ENCODE data around the gene ERV3-1.
"Not testable (repeated sequence)": the region's sequence is repeated elsewhere in the genome, so short reads cannot be mapped to it uniquely, and the experiment has no call there.

Gene ERV3-1

DNA sequence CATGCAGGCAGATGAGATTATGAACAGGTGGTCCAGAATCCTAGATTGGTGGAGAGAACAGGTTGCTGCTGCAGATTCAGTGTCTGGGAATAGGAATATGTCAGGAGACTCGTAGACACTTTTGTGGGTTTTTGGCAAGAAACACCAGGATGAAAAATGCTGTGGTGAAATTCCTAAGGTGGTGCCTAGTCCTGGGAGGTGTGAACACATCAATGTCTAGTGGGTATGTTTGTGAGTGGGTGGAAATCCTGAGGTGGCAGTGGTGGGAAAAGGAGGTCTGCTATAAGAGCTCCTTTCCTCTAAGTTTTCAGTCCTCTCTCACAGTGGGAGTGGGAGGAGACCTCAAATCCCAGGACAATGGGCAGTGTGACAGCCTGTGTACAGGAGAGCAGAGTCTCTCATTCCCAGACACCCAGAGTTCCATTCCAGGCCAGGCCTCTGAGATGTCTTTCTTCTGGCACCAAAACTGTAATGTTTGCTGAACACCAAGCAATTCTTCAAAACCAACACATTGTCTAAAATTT, 5.1 kb downstream of the ERV3-1 start:
- DNase-seq, result no peak

DNA sequence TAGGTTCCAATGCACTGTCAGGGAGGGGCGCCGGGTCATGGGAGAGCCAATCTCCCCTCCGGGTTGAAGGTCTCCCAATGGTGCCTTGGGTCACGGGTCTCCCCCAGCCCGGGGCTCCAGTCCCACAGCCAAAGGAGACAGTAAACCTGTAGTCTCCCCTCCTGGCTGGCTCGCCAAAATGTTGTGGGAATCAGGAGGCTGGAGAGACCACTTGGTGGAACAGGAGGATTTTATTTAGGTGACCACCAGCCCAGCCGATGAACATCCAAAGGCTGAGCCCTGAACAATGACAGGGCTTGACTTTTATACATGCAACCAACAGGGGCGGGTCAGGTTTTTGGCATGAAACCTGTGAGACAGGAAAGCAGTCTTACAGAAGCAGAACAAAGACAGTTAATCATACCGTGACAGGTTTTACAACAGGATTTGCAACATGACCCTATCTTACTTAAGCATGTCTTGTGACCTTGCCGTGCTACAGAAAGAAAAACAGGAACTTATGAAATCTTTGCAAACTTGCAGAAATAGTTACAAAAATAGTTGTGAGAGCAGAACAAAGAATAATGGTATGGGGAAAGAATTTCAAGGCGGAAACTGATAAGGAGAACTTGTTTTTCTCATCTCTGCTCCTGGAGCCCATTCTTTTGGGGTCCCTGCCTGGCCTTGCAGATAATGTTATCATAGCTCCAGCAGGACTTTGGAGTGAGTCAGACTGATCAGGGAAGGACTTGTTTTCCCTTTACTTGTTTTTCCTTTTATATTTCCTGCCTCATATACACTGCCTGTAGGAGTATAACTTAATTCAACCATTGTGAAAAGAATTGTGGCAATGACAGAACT, 7.1 kb downstream of the ERV3-1 start:
- no peak for DNase-seq

DNA sequence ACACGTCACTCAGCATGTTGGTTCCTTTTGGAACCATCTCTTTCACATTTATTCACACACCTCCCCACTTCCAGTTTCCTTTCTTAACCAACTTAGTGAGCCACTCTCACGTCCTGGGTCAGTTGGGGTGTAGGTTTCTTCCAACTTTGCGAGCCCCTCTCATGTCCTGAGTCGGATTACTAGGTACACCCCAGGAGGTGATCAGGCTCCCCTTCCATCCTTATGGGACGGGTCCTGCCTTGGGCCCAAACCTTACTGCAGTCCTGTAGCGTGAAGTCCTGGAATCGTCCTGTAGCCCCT, 7.7 kb downstream of the ERV3-1 start:
- no peak for DNase-seq

DNA sequence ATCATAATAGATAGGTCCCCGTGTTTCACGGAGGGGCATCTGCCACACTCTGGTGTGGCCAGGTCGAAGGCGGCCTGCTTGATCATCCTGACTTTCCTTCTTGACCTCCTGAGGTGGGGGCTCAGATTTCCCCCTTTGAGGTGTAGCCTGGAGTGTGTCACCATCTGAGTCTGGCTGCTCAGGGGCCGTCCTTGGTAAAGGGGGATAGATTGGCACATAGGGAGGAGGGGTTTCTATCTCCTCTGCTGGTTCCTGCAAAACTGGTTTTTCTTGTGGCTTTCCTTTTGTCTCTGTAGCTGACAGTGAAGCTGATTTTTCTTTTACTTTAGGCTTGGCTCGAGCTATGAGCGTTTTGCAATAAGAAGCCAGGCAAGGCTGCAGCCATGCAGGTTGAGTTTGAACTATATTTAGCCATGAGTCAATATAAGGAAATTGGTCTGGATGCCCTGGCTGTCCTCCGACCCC, 8.5 kb downstream of the ERV3-1 start:
- no peak for DNase-seq

DNA sequence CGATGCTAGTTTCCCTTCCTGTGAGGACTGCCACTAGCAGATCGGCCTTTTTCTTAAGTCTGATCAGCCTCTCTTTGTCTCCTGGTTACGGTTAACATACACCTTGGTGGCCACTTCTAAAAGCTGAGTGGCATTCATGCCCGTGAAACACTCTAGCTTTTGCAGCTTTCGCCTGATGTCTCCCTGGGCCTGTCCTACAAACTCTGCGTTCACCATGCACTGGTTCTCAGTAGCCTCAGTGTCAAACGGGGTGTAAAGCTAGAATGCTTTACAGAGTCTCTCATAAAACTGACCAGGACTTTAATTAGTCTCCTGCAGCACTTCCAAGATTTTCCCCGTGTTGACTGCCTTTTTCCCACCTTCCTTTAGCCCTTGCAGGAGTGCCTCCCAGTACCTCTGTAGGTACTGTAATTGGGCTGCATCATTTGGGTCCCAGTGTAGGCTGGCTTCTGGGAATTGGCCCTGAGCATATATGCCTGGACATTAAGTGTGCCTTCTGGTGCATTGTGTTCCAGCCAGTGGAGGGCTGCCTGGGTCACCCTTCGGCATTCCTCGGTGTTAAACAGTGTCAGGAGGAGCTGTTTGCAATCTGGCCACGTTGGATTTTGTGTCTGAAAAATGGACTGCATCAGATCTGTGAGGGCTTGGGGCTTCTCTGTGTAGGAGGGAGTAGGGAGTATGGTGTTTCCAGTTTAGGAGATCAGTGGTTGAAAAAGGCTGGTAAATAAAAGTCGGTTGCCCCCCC, 9.2 kb downstream of the ERV3-1 start:
- no peak for DNase-seq

DNA sequence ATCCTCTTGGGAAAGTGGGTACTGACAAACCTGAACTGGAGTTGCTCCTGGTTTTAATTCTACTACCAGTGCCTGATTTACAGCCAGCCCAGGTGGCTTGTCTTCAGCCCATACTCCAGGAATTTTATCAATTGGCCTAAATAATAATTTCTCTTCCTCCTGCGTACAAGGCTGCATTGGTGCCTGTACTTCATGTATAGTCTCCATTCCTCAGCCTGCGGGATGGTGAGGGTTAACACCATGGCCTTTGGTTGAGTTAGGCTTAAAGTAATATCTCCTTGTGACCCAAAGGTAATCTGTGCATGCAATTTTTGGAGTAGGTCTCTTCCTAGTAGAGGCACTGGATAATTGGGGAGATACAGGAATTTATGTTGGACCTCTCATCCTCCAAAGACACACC, 10.2 kb downstream of the ERV3-1 start:
- no peak for DNase-seq

DNA sequence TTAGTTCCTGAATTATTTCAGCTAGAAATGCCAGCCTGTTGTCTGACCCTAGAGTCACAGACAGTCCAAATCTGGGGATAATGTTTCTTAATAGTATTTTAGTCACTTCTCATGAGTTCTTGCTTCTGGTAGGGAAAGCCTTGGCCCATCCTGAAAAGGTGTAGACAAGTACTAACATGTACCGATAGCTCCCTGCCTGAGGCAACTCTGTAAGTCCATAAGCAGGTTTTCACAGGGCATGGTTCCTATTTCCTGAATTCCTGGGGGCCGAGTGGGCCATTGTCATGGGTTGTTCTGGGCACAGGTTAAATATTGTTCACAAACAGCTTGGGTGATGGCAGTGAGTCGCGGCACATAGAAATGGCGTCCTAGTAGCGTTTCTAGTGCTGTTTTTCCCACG, 12.6 kb downstream of the ERV3-1 start:
- no peak for DNase-seq

DNA sequence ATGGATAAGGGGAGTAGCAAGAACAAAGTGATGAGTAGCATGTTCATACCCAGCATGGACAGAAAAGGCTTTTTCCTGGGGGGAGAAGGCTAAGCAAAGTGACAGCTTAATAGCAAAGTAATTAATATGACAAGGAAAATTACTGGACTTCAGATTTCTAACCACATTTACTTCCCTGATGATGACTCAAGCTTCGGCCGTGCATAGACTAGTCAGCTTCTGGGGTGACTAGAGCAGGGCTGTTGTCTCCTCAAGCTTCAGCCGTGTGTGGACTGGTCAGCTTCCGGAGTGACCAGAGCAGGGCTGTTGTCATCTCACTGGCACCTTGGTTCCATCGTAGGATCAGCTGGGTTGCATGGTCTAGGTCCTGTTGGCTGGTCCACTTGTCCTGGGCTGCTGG, 13.5 kb downstream of the ERV3-1 start:
- no peak for DNase-seq

DNA sequence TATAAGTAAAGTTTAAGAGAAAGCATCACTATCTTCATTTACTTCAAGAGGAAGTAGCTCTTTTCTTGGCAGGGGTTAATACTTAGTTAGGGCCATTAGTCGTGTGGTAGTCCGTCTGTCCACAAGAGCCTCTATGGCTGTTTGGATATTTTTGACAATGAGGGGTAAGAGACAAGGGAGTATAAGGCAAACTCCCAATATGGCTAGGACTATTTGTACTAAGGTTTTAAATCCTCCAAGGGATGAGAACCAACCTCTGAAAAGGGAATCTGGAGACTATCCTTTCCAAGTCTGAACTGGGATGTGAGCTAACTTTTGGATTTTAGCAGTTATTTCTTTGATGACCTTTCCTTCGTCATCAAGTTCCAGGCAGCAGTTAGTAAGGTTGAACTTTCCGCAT, 15.6 kb downstream of the ERV3-1 start, which contains the start of gene ZNF117:
Gene ZNF117 (minus strand): TSS at position 101 of the 400 bp plus-strand sequence.
- no peak for DNase-seq

DNA sequence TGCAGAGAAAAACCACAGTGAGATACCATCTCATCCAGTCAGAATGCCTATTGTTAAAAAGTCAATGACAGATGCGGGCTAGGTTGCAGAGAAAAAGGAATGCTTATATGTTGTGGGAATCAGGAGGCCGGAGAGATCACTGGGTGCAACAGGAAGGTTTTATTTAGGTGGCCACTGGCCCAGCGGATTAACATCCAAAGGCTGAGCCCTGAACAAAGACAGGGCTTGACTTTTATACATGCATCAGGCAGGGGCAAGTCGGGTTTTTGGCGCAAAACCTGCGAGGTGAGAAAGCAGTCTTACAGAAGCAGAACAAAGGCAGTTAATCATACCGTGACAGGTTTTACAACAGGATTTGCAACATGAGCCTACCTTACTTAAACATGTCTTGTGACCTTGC, 16.3 kb downstream of the ERV3-1 start:
- DNase-seq, result no peak

DNA sequence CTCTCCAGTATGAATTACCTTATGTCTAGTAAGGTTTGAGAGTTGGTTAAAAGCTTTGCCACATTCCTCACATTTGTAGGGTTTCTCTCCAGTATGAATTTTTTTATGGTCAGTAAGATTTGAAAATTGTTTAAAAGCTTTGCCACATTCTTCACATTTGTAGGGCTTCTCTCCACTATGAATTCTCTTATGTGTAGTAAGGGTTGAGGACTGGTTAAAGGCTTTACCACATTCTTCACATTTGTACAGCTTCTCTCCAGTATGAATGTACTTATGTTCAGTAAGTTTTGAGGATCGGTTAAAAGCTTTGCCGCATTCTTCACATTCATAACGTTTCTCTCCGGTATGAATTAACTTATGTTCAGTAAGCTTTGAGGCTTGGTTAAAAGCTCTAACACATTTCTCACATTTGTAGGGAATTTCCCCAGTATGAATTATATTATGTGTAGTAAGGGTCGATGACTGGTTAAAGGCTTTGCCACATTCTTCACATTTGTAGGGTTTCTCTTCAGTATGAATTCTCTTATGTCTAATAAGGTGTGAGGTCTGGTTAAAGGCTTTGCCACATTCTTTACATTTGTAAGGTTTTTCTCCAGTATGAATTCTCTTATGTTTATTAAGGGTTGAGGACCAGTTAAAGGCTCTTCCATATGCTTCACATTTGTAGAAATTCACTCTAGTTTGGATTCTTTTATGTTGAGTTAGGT, 27.8 kb downstream of the ERV3-1 start:
- DNase-seq, result no peak

DNA sequence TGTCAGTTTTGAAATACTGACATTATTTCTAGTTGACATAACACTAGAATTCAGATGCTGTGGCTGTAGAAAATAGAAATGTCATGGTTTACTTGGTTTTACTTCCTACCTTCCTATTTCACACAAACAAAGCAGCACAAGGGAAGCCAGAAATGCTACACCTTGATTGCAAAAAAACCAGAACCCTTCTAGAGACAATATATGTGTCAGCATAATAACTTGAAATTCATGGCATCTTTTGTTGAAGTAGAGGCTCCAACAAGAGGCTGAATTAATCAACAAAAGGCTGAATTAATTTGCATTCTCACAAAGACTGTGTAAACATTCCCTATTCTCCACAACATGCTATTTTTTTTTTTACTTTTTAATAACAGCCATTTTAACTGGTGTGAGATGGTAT, 40.9 kb downstream of the ERV3-1 start:
- DNase-seq, result no peak

DNA sequence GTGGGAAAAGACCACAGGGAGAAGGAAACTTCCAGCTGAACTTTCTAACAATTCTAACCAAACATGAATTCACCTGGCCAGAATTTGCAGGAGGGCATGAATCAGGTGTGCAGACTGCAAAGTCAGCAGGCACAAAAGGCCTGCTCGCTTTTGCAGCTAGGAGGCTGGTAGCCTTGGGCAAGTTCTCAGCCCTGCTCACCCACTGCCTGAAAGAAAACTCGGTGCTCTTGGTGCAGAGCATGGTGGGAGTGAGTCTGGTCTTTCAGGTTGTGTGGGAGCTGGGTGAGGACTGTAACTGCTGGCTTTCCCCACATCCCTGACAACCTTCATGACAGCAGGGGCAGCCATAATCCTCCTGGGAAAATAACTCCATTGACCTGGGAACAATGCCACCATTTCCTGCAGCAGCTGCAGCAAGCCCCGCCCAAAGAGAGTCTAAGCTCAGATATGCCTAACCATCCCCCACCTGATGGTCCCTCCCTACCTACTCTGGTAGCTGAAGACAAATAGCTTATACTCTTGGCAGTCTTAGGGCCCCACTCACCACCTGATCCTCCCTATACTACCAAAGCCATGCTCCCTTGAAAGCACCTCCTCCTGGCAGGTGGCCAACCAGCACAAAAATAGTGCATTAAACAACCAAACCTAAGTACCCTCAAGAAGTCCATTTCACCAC, 47.3 kb downstream of the ERV3-1 start:
- DNase-seq, result no peak

DNA sequence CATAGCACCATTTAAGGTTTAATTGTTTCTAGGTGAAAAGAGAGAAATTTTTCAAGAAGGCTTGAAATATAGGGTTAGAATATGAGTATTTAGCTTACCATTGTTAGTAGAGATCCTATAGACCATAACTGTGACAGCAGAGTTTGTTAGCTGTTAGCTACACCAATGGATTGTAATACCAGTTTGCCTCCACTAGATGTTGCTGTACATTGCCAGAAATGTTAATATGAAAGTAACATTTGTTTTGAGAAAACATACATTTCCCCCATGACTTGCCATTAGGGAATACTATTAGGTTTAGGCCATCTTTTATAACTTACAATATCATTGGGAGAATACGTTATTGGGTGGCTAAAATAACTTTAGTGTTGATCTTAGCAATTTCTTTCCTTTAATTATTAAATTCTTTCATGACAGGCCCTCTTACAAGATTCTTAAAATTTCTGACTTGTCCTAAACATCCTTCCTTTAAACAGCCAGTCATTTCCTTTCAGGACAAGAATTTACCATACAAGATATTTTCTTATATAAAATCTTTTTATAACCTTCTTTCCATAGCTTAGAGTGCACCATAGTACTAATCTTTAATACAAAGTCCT, 55.1 kb downstream of the ERV3-1 start:
- no peak for DNase-seq

DNA sequence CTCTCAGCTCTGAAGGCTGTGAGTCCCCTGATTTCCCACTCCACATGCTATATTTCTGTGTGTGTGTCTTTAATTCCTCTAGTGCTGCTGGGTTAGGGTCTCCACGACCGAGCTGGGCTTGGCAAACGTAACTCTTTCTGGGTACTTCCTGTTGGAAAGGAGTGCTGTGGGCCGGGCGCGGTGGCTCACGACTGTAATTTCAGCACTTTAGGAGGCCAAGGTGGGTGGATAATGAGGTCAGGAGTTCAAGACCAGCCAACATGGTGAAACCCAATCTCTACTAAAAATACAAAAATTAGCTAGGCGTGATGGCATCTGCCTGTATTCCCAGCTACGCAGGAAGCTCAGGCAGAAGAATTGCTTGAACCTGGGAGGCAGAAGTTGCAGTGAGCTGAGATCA, 55.8 kb downstream of the ERV3-1 start:
- DNase-seq, result not testable (repeated sequence)

DNA sequence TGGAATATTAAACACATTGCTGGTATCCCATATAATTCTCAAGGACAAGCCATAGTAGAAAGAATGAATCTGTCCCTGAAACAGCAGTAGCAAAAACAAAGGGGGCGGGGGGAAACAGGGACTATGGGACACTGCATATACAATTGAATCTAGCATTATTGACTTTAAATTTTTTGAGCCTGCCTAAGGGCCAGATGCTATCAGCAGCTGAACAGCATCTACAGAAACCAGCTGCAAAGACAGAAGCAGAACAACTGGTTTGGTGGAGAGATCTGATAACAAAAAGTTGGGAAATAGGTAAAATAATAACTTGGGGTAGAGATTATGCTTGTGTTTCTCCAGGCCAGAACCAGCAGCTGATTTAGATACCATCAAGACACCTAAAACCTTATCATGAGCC, 57.7 kb downstream of the ERV3-1 start:
- not testable (repeated sequence) for DNase-seq

DNA sequence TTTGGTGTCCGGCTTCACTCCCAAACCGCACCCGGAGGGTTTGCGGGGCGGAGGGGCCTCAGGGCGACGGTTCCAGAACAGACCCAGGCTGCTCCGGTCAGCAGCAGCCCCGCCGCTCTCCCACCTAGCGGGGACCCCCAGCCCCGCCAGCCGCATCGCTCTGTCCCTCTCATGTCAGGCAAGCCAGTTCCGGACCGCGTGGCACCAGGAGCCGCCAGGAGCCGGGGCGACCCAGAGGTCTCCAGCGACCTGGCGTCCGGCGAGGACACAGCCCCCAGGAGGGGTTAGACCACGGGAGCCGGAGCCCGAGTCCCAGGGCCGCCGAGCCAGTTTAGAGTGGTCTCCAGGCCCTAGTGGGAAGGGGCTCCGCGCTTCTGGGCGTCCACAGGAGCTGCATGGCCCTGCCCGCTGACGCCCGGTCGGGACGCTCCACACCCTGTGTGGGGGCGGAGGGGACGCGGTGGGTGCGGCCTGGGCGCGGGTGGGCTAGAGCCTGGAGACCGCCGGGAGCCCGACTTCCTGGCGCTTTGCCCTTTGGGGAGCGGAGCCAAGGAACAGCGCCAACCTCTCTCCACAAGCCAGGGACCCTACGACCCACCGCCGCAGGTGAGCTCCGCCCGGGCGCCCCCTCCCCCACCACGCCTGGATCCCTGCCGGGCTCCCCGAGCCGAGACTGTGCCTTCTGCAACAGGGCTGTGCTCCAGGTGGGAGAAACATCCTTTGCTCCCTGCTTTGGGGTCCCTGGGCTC, 59.1 kb downstream of the ERV3-1 start:
- DNase-seq, result no peak

DNA sequence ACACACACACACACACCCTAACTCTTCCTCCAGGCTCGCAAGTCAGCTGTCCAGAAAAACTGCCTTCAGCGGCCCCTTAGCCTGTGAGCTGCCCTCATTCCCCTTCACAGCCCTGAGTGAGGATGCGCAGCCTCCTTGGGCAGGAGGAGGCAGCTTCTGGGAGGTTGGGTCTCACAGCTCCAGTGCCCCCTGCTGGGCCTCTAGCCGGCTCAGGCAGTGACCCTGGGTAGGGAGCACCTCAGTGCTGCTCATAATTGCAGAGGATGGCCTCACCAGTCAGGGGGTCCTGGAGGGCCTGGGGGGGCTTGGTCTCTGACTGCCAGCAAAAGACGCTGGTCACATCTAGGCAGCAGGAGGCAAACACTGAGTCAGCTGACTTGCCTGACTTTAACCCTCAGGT, 59.7 kb downstream of the ERV3-1 start:
- DNase-seq, result no peak

DNA sequence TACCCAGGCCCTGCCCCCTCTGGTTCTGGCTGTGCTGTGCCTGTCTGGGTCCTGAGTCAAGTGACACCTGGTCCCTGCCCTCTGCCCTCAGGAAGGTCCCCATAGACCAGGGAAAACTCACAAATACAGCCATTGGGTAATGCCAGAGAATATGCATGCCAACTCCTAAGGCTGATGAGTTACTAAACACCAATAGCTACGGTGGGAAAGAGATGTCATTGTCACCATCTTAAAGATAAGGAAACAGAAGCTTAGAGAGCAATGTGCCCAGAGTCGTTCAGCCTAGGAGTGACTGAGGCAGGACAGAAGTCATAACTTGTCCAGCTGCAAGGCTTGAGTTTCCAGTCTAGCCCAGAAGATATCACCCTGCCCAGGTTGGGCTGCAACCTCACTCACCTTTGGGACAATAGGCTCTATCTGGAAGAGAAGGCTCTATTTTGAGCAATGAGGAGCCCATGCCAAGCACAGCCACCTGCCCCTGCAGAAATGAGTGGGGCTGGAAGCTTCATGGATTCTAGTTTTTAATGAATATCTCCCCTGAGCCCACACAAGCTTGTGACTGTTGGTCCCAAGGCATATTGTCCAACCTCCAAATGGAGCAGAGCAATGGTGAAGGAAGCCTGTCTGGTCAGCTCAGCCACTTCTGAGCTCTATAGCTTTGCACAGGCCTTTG, 60.8 kb downstream of the ERV3-1 start:
- DNase-seq, result no peak

DNA sequence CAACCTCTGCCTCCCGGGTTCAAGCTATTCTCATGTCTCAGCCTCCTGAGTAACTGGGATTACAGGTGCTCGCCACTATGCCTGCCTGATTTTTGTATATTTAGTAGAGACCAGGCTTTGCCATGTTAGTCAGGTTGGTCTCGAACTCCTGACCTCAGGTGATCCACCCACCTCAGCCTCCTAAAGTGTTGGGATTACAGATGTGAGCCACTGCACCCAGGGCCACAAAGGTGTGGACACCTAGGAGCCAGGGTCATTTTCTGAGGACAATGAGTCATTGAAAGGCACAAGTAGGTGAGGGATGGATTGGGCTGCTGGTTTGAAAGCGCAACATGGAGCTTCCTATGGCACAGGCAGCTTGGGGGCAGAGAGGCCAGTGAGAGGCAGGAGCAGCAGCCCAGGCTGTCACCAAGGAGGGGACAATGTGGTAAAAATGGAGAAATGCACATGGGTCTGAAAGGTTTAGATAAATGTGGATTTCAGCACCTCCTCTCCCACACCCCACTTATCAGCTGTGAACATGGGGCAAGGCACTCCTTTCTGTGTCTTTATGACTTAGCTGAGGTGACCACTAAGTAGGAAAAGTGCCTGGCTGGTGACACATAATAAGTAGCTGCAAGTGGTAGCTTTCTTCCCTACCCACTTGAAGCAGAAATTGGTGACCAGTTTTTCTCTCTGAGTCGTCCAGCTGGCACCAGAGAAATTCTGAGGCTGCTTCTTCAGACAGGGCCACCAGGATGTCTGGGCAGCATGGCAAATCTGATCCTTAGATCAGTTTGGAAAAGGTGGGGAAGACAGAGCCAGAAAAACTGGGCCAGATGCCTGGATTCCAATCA, 61.6 kb downstream of the ERV3-1 start:
- not testable (repeated sequence) for DNase-seq

Measured in GOT3 (cell line).